ENCODE data around the gene MYO5B. TPM values are rescaled to one million over a fixed set of nuclear protein-coding genes. Genes with fewer than 3 reads are reported as not detected.
A peak's percentile ranks its signal among the peaks of the same experiment; 100 is the strongest.

The MYO5B gene
- total and polyA plus RNA-seq, 9 of the 15 experiments (the other 6 are each of a cell fraction or from before 2014, with no cell fraction given), result 0.07 to 0.42 (median 0.28) TPM

- no peak for TF ChIP-seq ZNF407 (IDR thresholded peaks at IDR 0.05; ENCODE audit: low read depth)
- TF ChIP-seq RFX7 (CRISPR knock-in tag; IDR thresholded peaks at IDR 0.05), result no peak
- TF ChIP-seq MAFF (IDR thresholded peaks at IDR 0.05; ENCODE audit: low read length), result no peak
- TF ChIP-seq ZNF668 (CRISPR knock-in tag; IDR thresholded peaks at IDR 0.05), result no peak
- no peak for TF ChIP-seq EWSR1 (IDR thresholded peaks at IDR 0.05; ENCODE audit: borderline replicate concordance, low read depth, partially characterized antibody)
- no peak for TF ChIP-seq BCOR (IDR thresholded peaks at IDR 0.05)
- no peak for TF ChIP-seq ZNF589 (CRISPR knock-in tag; IDR thresholded peaks at IDR 0.05; ENCODE audit: low read depth)
- TF ChIP-seq JUND (IDR thresholded peaks at IDR 0.05; ENCODE audit: borderline replicate concordance, low read depth, low read length), result peak; percentile 68
- TF ChIP-seq JUND (tag; IDR thresholded peaks at IDR 0.05; ENCODE audit: borderline replicate concordance, low read depth, low read length), result no peak
- TF ChIP-seq ZNF12 (CRISPR knock-in tag; IDR thresholded peaks at IDR 0.05), result no peak
- TF ChIP-seq FOXA3 (CRISPR knock-in tag; conservative IDR thresholded peaks at IDR 0.05 in 1 of 2, IDR thresholded peaks at IDR 0.05 in 1 of 2), result no peak
- peak; percentile 52 for TF ChIP-seq GABPA (tag; conservative IDR thresholded peaks at IDR 0.05; ENCODE audit: low read depth)
- TF ChIP-seq ZNF398 (CRISPR knock-in tag; IDR thresholded peaks at IDR 0.05), result no peak
- TF ChIP-seq MXD1 (CRISPR knock-in tag; IDR thresholded peaks at IDR 0.05; ENCODE audit: borderline replicate concordance, poor library complexity, severe bottlenecking), result no peak
- TF ChIP-seq CBFA2T2 (conservative IDR thresholded peaks at IDR 0.05), result 0 out of 2 replicates have a peak, but pooled peaks have one; percentile 15
- no peak for TF ChIP-seq ZC3H4 (CRISPR knock-in tag; IDR thresholded peaks at IDR 0.05; ENCODE audit: borderline replicate concordance)
- 0 out of 2 replicates have a peak, but pooled peaks have one; percentile 24 for TF ChIP-seq ELF1 (tag; IDR thresholded peaks at IDR 0.05)
- no peak for TF ChIP-seq KLF13 (tag; IDR thresholded peaks at IDR 0.05; ENCODE audit: borderline replicate concordance, low read depth)
- no peak for TF ChIP-seq TAF7 (tag; IDR thresholded peaks at IDR 0.05)
- TF ChIP-seq ZNF311 (CRISPR knock-in tag; IDR thresholded peaks at IDR 0.05), result no peak
These were observed 156.5 kb downstream of the MYO5B start (continued) for GRCh38 chr18:50038448-50038847.
